T-helper 1 cell treated with Interleukin-12 subunit alpha and Interleukin-12 subunit beta and Interleukin-4 antibody, amounts not matched to agents 30 μg/mL and 1 μg/mL, for 36 hours (primary cell): ENCODE data around the gene KMT5B.

Experiments
- H3K27ac Mint-ChIP-seq: one replicate; pipeline ENCODE4 v1.8.0; 2021; ENCODE audit warnings: mild to moderate bottlenecking, mixed read lengths
- H3K27me3 Mint-ChIP-seq: one replicate; pipeline ENCODE4 v1.8.0; 2021; ENCODE audit warnings: low read depth, mixed read lengths
- H3K36me3 Mint-ChIP-seq: one replicate; pipeline ENCODE4 v1.8.0; 2021; ENCODE audit warnings: low read depth, mixed read lengths
- H3K4me1 Mint-ChIP-seq: one replicate; pipeline ENCODE4 v1.8.0; 2021; ENCODE audit warnings: low read depth, mixed read lengths
- H3K4me3 Mint-ChIP-seq: one replicate; pipeline ENCODE4 v1.8.0; 2021; ENCODE audit warnings: mild to moderate bottlenecking, moderate library complexity, mixed read lengths
- H3K9me3 Mint-ChIP-seq: one replicate; pipeline ENCODE4 v1.8.0; 2021; ENCODE audit warnings: mixed read lengths

The KMT5B gene

GRCh38 chr11:68181719-68182451, 31.2 kb downstream of the KMT5B start:
- Mint-ChIP-seq H3K9me3 (no peaks in the 10 kb centered on the region), H3K27me3 (no peaks in the 10 kb centered on the region), H3K4me1 (no peaks in the 10 kb centered on the region), H3K27ac (no peak overlapping the region), H3K4me3 (no peak overlapping the region), H3K36me3 (peaks cover 18% of the 10 kb centered on the region)

- H3K27me3 Mint-ChIP-seq, result no peaks in the 10 kb centered on the region
- H3K4me1 Mint-ChIP-seq, result no peaks in the 10 kb centered on the region
- H3K4me3 Mint-ChIP-seq, result no peak overlapping the region
- H3K27ac Mint-ChIP-seq, result no peak overlapping the region
- H3K9me3 Mint-ChIP-seq, result no peaks in the 10 kb centered on the region
- peaks cover 20% of the 10 kb centered on the region for H3K36me3 Mint-ChIP-seq
These were observed 33.2 kb downstream of the KMT5B start for GRCh38 chr11:68179847-68180246.

GRCh38 chr11:68177877-68178276, 35.2 kb downstream of the KMT5B start:
- H3K4me1 Mint-ChIP-seq, result no peaks in the 10 kb centered on the region
- no peak overlapping the region for H3K4me3 Mint-ChIP-seq
- no peaks in the 10 kb centered on the region for H3K9me3 Mint-ChIP-seq
- H3K36me3 Mint-ChIP-seq, result peaks cover 19% of the 10 kb centered on the region
- no peaks in the 10 kb centered on the region for H3K27me3 Mint-ChIP-seq
- no peak overlapping the region for H3K27ac Mint-ChIP-seq

- Mint-ChIP-seq H3K4me3 (no peak overlapping the region), H3K27me3 (no peaks in the 10 kb centered on the region), H3K9me3 (no peaks in the 10 kb centered on the region), H3K4me1 (no peaks in the 10 kb centered on the region), H3K36me3 (peaks cover 26% of the 10 kb centered on the region), H3K27ac (no peak overlapping the region)
These were observed 39.2 kb downstream of the KMT5B start for GRCh38 chr11:68173926-68174325.

- peaks cover 31% of the 10 kb centered on the region for H3K36me3 Mint-ChIP-seq
- H3K27me3 Mint-ChIP-seq, result no peaks in the 10 kb centered on the region
- no peak overlapping the region for H3K4me3 Mint-ChIP-seq
- H3K9me3 Mint-ChIP-seq, result no peaks in the 10 kb centered on the region
- no peaks in the 10 kb centered on the region for H3K4me1 Mint-ChIP-seq
- no peak overlapping the region for H3K27ac Mint-ChIP-seq
These were observed 43.7 kb downstream of the KMT5B start for GRCh38 chr11:68169442-68169841.

- Mint-ChIP-seq H3K36me3 (peaks cover 28% of the 10 kb centered on the region), H3K9me3 (no peaks in the 10 kb centered on the region), H3K27me3 (no peaks in the 10 kb centered on the region), H3K4me1 (no peaks in the 10 kb centered on the region), H3K27ac (no peak overlapping the region), H3K4me3 (no peak overlapping the region)
These were observed 44.4 kb downstream of the KMT5B start for GRCh38 chr11:68168694-68169093.

GRCh38 chr11:68167474-68167873, 45.6 kb downstream of the KMT5B start:
- Mint-ChIP-seq H3K4me3 (no peak overlapping the region), H3K27ac (no peak overlapping the region), H3K27me3 (no peaks in the 10 kb centered on the region), H3K36me3 (peaks cover 28% of the 10 kb centered on the region), H3K9me3 (no peaks in the 10 kb centered on the region), H3K4me1 (no peaks in the 10 kb centered on the region)

GRCh38 chr11:68166969-68167368, 46.1 kb downstream of the KMT5B start:
- Mint-ChIP-seq H3K4me1 (no peaks in the 10 kb centered on the region), H3K36me3 (peaks cover 28% of the 10 kb centered on the region), H3K27me3 (no peaks in the 10 kb centered on the region), H3K9me3 (no peaks in the 10 kb centered on the region), H3K4me3 (no peak overlapping the region), H3K27ac (no peak overlapping the region)

- H3K9me3 Mint-ChIP-seq, result no peaks in the 10 kb centered on the region
- no peak overlapping the region for H3K4me3 Mint-ChIP-seq
- no peak overlapping the region for H3K27ac Mint-ChIP-seq
These were observed 47.5 kb downstream of the KMT5B start for GRCh38 chr11:68165601-68166000.

GRCh38 chr11:68164437-68164836, 48.7 kb downstream of the KMT5B start:
- H3K9me3 Mint-ChIP-seq, result no peaks in the 10 kb centered on the region
- no peaks in the 10 kb centered on the region for H3K4me1 Mint-ChIP-seq
- peaks cover 18% of the 10 kb centered on the region for H3K36me3 Mint-ChIP-seq
- H3K27me3 Mint-ChIP-seq, result no peaks in the 10 kb centered on the region
- H3K27ac Mint-ChIP-seq, result no peak overlapping the region
- H3K4me3 Mint-ChIP-seq, result no peak overlapping the region

More at GRCh38 chr11:68165601-68166000, 47.5 kb downstream of the KMT5B start:
- H3K27me3 Mint-ChIP-seq, result no peaks in the 10 kb centered on the region
- H3K36me3 Mint-ChIP-seq, result peaks cover 24% of the 10 kb centered on the region
- H3K4me1 Mint-ChIP-seq, result no peaks in the 10 kb centered on the region

GRCh38 chr11:68163691-68164090, 49.4 kb downstream of the KMT5B start:
- no peaks in the 10 kb centered on the region for H3K9me3 Mint-ChIP-seq
- H3K27me3 Mint-ChIP-seq, result no peaks in the 10 kb centered on the region
- no peaks in the 10 kb centered on the region for H3K4me1 Mint-ChIP-seq
- peaks cover 15% of the 10 kb centered on the region for H3K36me3 Mint-ChIP-seq
- no peak overlapping the region for H3K4me3 Mint-ChIP-seq
- H3K27ac Mint-ChIP-seq, result no peak overlapping the region

GRCh38 chr11:68160100-68160695, 52.9 kb downstream of the KMT5B start:
- H3K27ac Mint-ChIP-seq, result no peak overlapping the region
- peaks cover 8% of the 10 kb centered on the region for H3K36me3 Mint-ChIP-seq
- no peak overlapping the region for H3K4me3 Mint-ChIP-seq
- no peaks in the 10 kb centered on the region for H3K4me1 Mint-ChIP-seq
- H3K27me3 Mint-ChIP-seq, result no peaks in the 10 kb centered on the region
- no peaks in the 10 kb centered on the region for H3K9me3 Mint-ChIP-seq

- Mint-ChIP-seq H3K36me3 (peaks cover 8% of the 10 kb centered on the region), H3K27me3 (no peaks in the 10 kb centered on the region), H3K4me3 (no peak overlapping the region), H3K27ac (no peak overlapping the region), H3K9me3 (no peaks in the 10 kb centered on the region), H3K4me1 (no peaks in the 10 kb centered on the region)
These were observed 53.4 kb downstream of the KMT5B start for GRCh38 chr11:68159665-68160064.

- Mint-ChIP-seq H3K9me3 (no peaks in the 10 kb centered on the region), H3K4me3 (no peak overlapping the region), H3K36me3 (peaks cover 7% of the 10 kb centered on the region), H3K27me3 (no peaks in the 10 kb centered on the region), H3K4me1 (no peaks in the 10 kb centered on the region), H3K27ac (no peak overlapping the region)
These were observed 53.9 kb downstream of the KMT5B start for GRCh38 chr11:68159161-68159560.

GRCh38 chr11:68158580-68158979, 54.5 kb downstream of the KMT5B start:
- H3K4me1 Mint-ChIP-seq, result no peaks in the 10 kb centered on the region
- no peaks in the 10 kb centered on the region for H3K27me3 Mint-ChIP-seq
- H3K4me3 Mint-ChIP-seq, result no peak overlapping the region
- no peak overlapping the region for H3K27ac Mint-ChIP-seq
- H3K36me3 Mint-ChIP-seq, result peaks cover 6% of the 10 kb centered on the region
- no peaks in the 10 kb centered on the region for H3K9me3 Mint-ChIP-seq
